Keratinocyte (primary cell): ENCODE results near the gene ITGAD. TPM values are rescaled to one million over a fixed set of nuclear protein-coding genes. Genes with fewer than 3 reads are reported as not detected.

Source experiments
- DNase-seq: peaks from one replicate; pipeline ENCODE4 v3.0.0-alpha.2; 2011; ENCODE audit warnings: low read depth, missing footprints, low spot score
- FAIRE-seq: peaks from 2 replicates; lab custom pipeline; 2011; peaks lifted over from hg19 to GRCh38; lab: Jason Lieb, UNC
- H2AFZ ChIP-seq: 2 replicates; pipeline ENCODE4 v1.6.0; 2012; ENCODE audit warnings: low read length, control low read depth, inconsistent platforms; ENCODE audit not compliant: control insufficient read depth
- H3K27ac ChIP-seq: 2 replicates; pipeline ENCODE4 v1.5.1; 2011; ENCODE audit warnings: low read length; ENCODE audit not compliant: control insufficient read depth, insufficient read depth
- H3K27me3 ChIP-seq: 3 replicates; pipeline ENCODE4 v1.6.0; 2011; ENCODE audit warnings: low read length; ENCODE audit not compliant: control insufficient read depth, insufficient read depth; ENCODE audit errors: extremely low read depth
- H3K36me3 ChIP-seq, 2 experiments: 2 replicates in 1 of 2; 3 replicates in 1 of 2; pipeline ENCODE4 v1.5.1; 2011; ENCODE audit warnings: low read length in 2 of 2, mild to moderate bottlenecking in 1 of 2; ENCODE audit not compliant: control insufficient read depth in 2 of 2, insufficient read depth in 2 of 2; ENCODE audit errors: extremely low read depth in 1 of 2
- H3K4me1 ChIP-seq: 3 replicates; pipeline ENCODE4 v1.5.1; 2011; ENCODE audit warnings: low read length; ENCODE audit not compliant: control insufficient read depth, insufficient read depth; ENCODE audit errors: extremely low read depth
- H3K4me2 ChIP-seq: 3 replicates; pipeline ENCODE4 v1.6.0; 2011; ENCODE audit warnings: low read depth, low read length; ENCODE audit not compliant: control insufficient read depth, insufficient read depth; ENCODE audit errors: extremely low read depth
- H3K4me3 ChIP-seq, 3 experiments: fragments of 200-600 bp in 1 of 3; sonication (generic) in 1 of 3; 2 replicates in 2 of 3; 3 replicates in 1 of 3; pipeline ENCODE4 v1.5.1; 2011 to 2016; ENCODE audit warnings: low read length in 3 of 3, mild to moderate bottlenecking in 3 of 3, control low read depth in 2 of 3, inconsistent platforms in 1 of 3, low read depth in 1 of 3, mixed read lengths in 1 of 3, mixed run types in 1 of 3, moderate library complexity in 1 of 3; ENCODE audit not compliant: control insufficient read depth in 2 of 3, insufficient read depth in 2 of 3; ENCODE audit errors: extremely low read depth in 1 of 3
- H3K79me2 ChIP-seq: 2 replicates; pipeline ENCODE4 v1.6.0; 2012; ENCODE audit warnings: low read length; ENCODE audit not compliant: control insufficient read depth, insufficient read depth
- H3K9ac ChIP-seq: 3 replicates; pipeline ENCODE4 v1.6.0; 2011; ENCODE audit warnings: low read length; ENCODE audit not compliant: control insufficient read depth, insufficient read depth; ENCODE audit errors: extremely low read depth
- H3K9me1 ChIP-seq: 3 replicates; pipeline ENCODE4 v1.6.0; 2011; ENCODE audit warnings: low read length; ENCODE audit not compliant: control insufficient read depth, insufficient read depth; ENCODE audit errors: extremely low read depth
- H3K9me3 ChIP-seq: 2 replicates; pipeline ENCODE4 v1.5.1; 2012; ENCODE audit warnings: low read depth, low read length; ENCODE audit not compliant: control insufficient read depth
- H4K20me1 ChIP-seq: 3 replicates; pipeline ENCODE4 v1.6.0; 2011; ENCODE audit warnings: low read length; ENCODE audit not compliant: control insufficient read depth, insufficient read depth; ENCODE audit errors: extremely low read depth
- EZH2 ChIP-seq: IDR thresholded peaks from one replicate; pipeline ENCODE4 v1.6.1; 2012; ENCODE audit warnings: inconsistent platforms, mild to moderate bottlenecking, low read length, moderate library complexity
- dilution Hi-C: fragments of 300-500 bp; cut with MboI; formaldehyde crosslinking; loops from one replicate; pipeline ENCODE4 v1.7.0; 2020; ENCODE audit warnings: low sequenced_read_pairs; ENCODE audit not compliant: extremely low pct_ligation_motif_present
- polyA plus RNA-seq, 5 experiments: library from polyadenylated mRNA; depleted of rRNA in 3 of 5; stranded (reverse) in 3 of 5; stranded (forward) in 1 of 5; unstranded in 1 of 5; fragments of >200 nt; gene quantifications; 1 replicate in 1 of 5; 2 replicates in 3 of 5; 3 replicates in 1 of 5; pipeline versions ENCODE4 v1.2.1 to v1.2.3, GENCODE V29; 2011 to 2012; ENCODE audit warnings: missing spikeins in 2 of 5, low read depth in 1 of 5, low replicate concordance in 1 of 5
- TF ChIP-seq, protein P1 (sequence below), 3 experiments: IDR thresholded peaks in 1 of 3; conservative IDR thresholded peaks in 1 of 3; optimal IDR thresholded peaks in 1 of 3; 2 replicates in 2 of 3; 3 replicates in 1 of 3; pipeline versions ENCODE3 to v1.5.1; 2011; ENCODE audit warnings: low read length in 3 of 3, mild to moderate bottlenecking in 3 of 3, moderate library complexity in 2 of 3, control low read depth in 1 of 3, inconsistent platforms in 1 of 3; ENCODE audit not compliant: insufficient read depth in 2 of 3; ENCODE audit errors: extremely low read depth in 1 of 3

The ITGAD gene
- polyA plus RNA-seq, 1 donor (not counting 4 experiments of a cell fraction or from before 2014, with no cell fraction given): not detected

DNA sequence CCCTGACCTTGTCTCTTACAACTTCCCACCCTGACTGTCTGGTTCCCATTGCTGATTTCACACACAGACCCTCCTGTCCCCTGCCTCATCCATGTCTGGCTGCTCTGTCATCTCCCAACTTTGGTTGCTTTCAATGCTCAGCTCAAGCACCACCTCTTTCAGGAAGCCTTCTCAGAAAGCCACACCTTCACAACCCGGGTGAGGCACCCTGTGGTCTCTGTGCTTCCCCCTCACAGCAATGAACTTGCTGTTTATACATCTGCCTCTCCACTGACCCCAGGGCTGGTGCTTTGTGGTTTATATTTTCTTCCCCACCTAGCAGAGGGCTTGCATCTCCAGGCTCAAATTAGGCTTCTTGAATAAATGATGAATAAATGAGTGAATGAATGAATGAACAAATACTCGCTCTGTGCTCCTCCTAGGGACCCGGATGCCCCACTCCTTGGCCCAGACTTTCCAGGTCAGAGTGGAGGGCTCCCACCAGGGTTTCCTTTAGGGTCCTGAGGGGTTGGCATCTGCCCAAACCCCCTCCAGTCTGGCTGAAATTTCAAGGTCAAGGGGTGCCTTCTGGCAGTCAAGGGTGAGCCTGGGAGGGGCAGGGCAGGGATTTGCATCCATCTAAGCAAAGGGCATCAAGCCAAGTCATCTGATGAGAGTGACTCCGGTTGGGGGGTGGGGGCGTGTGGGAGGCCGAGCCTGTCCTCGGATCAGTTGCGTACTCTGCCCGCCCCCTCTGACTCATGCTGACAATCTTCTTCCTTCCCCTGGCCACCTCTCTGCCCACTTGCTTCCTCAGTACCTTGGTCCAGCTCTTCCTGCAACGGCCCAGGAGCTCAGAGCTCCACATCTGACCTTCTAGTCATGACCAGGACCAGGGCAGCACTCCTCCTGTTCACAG, 38.5 kb upstream of the ITGAD start, which contains the start of gene ITGAX:
Gene ITGAX (plus strand): TSS at position 783 of the 898 bp plus-strand sequence. CDS start 79 bp downstream, at position 862.
- H3K27me3 ChIP-seq: no peaks in the 10 kb centered on the region
- no peak for TF ChIP-seq EZH2
- TF ChIP-seq, protein P1, sequence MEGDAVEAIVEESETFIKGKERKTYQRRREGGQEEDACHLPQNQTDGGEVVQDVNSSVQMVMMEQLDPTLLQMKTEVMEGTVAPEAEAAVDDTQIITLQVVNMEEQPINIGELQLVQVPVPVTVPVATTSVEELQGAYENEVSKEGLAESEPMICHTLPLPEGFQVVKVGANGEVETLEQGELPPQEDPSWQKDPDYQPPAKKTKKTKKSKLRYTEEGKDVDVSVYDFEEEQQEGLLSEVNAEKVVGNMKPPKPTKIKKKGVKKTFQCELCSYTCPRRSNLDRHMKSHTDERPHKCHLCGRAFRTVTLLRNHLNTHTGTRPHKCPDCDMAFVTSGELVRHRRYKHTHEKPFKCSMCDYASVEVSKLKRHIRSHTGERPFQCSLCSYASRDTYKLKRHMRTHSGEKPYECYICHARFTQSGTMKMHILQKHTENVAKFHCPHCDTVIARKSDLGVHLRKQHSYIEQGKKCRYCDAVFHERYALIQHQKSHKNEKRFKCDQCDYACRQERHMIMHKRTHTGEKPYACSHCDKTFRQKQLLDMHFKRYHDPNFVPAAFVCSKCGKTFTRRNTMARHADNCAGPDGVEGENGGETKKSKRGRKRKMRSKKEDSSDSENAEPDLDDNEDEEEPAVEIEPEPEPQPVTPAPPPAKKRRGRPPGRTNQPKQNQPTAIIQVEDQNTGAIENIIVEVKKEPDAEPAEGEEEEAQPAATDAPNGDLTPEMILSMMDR (optimal IDR thresholded peaks at IDR 0.05 in 1 of 3, IDR thresholded peaks at IDR 0.05 in 1 of 3, conservative IDR thresholded peaks at IDR 0.05 in 1 of 3; ENCODE audit: extremely low read depth in 1 of 3, insufficient read depth in 2 of 3, low read length in 3 of 3): no peak
- no peaks in the 10 kb centered on the region for H4K20me1 ChIP-seq
- no peaks in the 10 kb centered on the region for H3K36me3 ChIP-seq
- H3K9ac ChIP-seq: no peak within 1 kb of the TSS
- H3K9me1 ChIP-seq: no peaks in the 10 kb centered on the region
- no peak within 1 kb of the TSS for H3K4me2 ChIP-seq
- no peaks in the 10 kb centered on the region for H3K9me3 ChIP-seq
- H3K4me1 ChIP-seq: no peaks in the 10 kb centered on the region
- H2AFZ ChIP-seq: no peak within 1 kb of the TSS
- no peak within 1 kb of the TSS for H3K27ac ChIP-seq
- no peaks in the 10 kb centered on the region for H3K79me2 ChIP-seq
- no peak for FAIRE-seq
- no peak for DNase-seq
- dilution Hi-C loops: no loop called here
- no peak within 1 kb of the TSS for H3K4me3 ChIP-seq

DNA sequence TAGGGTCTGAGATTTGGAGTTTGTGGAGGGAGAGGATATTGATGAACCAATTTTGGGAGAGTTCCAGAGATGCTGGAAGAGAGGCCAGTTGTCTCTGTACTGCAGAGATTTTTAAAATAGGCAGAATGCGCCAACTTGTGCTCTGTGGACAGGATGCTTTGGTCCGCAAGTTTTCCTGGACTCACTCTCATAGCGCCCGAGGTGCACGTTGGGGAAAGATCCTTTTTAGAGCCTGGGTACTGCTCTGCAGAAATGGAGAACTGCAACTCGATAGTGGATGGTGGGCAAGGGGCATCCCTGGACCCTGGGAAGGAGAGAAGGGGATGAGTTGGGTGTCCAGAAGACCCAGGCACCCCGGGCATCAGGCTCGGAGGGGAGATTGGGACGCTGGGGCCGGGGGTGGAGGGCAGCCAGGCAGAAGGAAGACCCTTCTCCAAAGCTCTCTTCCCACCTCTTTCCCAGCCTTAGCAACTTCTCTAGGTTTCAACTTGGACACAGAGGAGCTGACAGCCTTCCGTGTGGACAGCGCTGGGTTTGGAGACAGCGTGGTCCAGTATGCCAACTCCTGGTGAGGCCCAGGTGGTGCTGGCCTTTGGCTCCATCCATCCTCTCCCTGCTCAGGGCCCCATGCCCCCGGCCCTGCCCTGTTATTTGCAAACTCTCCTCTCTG, 37.6 kb upstream of the ITGAD start:
- FAIRE-seq: no peak
- Histone ChIP-seq H3K27me3 (no peaks in the 10 kb centered on the region), H3K27ac (no peak overlapping the region), H3K4me3 (no peak overlapping the region), H3K36me3 (no peaks in the 10 kb centered on the region), H3K9me3 (no peaks in the 10 kb centered on the region), H4K20me1 (no peaks in the 10 kb centered on the region), H2AFZ (no peak overlapping the region), H3K4me2 (no peak overlapping the region), H3K9me1 (no peaks in the 10 kb centered on the region), H3K4me1 (no peaks in the 10 kb centered on the region), H3K79me2 (no peaks in the 10 kb centered on the region), H3K9ac (no peak overlapping the region)
- dilution Hi-C loops: no loop called here
- TF ChIP-seq, protein P1 (optimal IDR thresholded peaks at IDR 0.05 in 1 of 3, IDR thresholded peaks at IDR 0.05 in 1 of 3, conservative IDR thresholded peaks at IDR 0.05 in 1 of 3; ENCODE audit: extremely low read depth in 1 of 3, insufficient read depth in 2 of 3, low read length in 3 of 3): no peak
- no peak for TF ChIP-seq EZH2
- no peak for DNase-seq
